ES-I3 (cell line): ENCODE results near the gene SETD7.

Experiments
- H3K36me3 ChIP-seq: 2 replicates; pipeline ENCODE4 v1.6.1; 2013; ENCODE audit warnings: mild to moderate bottlenecking, low read length, control low read depth, moderate library complexity; ENCODE audit not compliant: insufficient read depth
- H3K4me1 ChIP-seq: 2 replicates; pipeline ENCODE4 v1.6.1; 2013; ENCODE audit warnings: mild to moderate bottlenecking, control low read depth, low read length; ENCODE audit not compliant: insufficient read depth
- H3K9ac ChIP-seq: 2 replicates; pipeline ENCODE4 v1.6.1; 2013; ENCODE audit warnings: low read depth, mild to moderate bottlenecking, low read length, moderate library complexity
- H3K9me3 ChIP-seq: 2 replicates; pipeline ENCODE4 v1.6.1; 2013; ENCODE audit warnings: mild to moderate bottlenecking, low read length, moderate library complexity; ENCODE audit not compliant: control insufficient read depth, insufficient read depth

SETD7 gene

DNA sequence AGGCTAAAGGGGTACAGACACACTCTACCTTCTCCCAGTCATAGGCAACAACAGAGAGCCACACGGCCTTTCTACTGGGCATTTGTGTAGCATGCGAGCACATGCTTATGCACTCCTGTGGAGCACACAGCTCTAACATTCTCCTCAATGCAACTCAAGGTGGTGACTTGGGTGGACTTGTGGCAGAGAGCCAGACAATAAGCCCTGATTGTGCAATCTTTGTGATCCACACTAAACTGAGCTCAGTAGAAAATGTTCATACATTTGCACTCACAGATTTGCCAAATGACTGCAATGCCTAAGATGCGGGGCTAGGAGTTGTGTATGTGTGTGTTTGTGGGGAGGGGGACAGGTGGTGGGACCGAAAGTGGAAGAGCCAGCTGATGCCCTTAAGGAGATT, 31.4 kb upstream of the SETD7 start:
- H3K36me3 ChIP-seq = no peaks in the 10 kb centered on the region
- H3K9ac ChIP-seq = no peak overlapping the region
- H3K9me3 ChIP-seq = no peaks in the 10 kb centered on the region; the same call in 1 of the 2 replicates
- H3K4me1 ChIP-seq = no peaks in the 10 kb centered on the region

DNA sequence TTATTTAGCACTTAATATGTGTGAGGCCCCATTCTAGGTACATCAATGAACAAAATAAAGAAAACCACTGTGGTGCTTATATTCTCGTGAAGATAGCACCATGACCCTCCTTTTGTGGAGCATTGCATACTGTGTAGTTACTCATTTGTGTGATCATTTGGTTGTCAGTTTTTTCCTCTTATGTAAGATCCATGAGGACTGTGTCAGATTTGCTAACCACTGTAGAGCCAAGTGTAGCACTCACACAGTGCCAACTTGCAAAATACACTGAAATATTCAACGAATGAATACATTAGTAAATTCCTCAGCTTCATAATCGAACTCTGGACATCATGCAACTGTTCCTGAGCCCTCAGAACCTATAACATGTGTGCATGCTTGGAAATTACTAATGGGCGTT, 29.5 kb upstream of the SETD7 start:
- no peaks in the 10 kb centered on the region for H3K36me3 ChIP-seq
- H3K9me3 ChIP-seq = no peaks in the 10 kb centered on the region; the same call in 1 of the 2 replicates
- no peaks in the 10 kb centered on the region for H3K4me1 ChIP-seq
- no peak overlapping the region for H3K9ac ChIP-seq

- no peaks in the 10 kb centered on the region for H3K4me1 ChIP-seq
- H3K9ac ChIP-seq = no peak overlapping the region
- no peaks in the 10 kb centered on the region; the same call in 1 of the 2 replicates for H3K9me3 ChIP-seq
- no peaks in the 10 kb centered on the region for H3K36me3 ChIP-seq
These were observed 28.8 kb upstream of the SETD7 start for GRCh38 chr4:139584784-139585183.

- Histone ChIP-seq H3K9me3 (no peaks in the 10 kb centered on the region; the same call in 1 of the 2 replicates), H3K4me1 (no peaks in the 10 kb centered on the region), H3K36me3 (no peaks in the 10 kb centered on the region), H3K9ac (no peak overlapping the region)
These were observed 28.0 kb upstream of the SETD7 start for GRCh38 chr4:139584013-139584412.

- Histone ChIP-seq H3K9me3 (no peaks in the 10 kb centered on the region), H3K9ac (no peak overlapping the region), H3K36me3 (no peaks in the 10 kb centered on the region), H3K4me1 (no peaks in the 10 kb centered on the region)
These were observed 26.0 kb upstream of the SETD7 start for GRCh38 chr4:139582044-139582443.

- H3K9me3 ChIP-seq = no peaks in the 10 kb centered on the region
- no peaks in the 10 kb centered on the region for H3K36me3 ChIP-seq
- H3K9ac ChIP-seq = no peak overlapping the region
- no peaks in the 10 kb centered on the region for H3K4me1 ChIP-seq
These were observed 25.1 kb upstream of the SETD7 start for GRCh38 chr4:139581096-139581495.

DNA sequence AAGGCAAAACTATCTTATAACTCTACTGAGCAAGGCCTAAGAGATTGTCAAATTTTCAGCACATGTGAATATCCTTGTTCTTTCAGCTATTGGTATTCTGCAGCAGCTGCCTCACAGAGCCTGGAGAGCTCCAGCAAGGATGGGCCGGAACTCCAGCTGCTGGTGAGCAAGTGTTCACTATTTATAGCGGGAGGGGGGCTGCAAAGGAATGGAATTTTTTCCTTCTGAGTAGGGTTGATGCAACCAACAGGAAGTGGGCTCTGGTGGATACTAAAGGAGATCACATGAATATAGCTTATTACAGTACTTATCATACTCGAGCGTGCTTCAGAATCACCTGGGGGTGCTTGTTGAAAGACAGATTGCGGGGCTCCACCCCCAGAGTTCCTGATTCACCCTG, 20.2 kb upstream of the SETD7 start:
- Histone ChIP-seq H3K36me3 (no peaks in the 10 kb centered on the region), H3K9me3 (no peaks in the 10 kb centered on the region), H3K4me1 (no peaks in the 10 kb centered on the region), H3K9ac (no peak overlapping the region)

DNA sequence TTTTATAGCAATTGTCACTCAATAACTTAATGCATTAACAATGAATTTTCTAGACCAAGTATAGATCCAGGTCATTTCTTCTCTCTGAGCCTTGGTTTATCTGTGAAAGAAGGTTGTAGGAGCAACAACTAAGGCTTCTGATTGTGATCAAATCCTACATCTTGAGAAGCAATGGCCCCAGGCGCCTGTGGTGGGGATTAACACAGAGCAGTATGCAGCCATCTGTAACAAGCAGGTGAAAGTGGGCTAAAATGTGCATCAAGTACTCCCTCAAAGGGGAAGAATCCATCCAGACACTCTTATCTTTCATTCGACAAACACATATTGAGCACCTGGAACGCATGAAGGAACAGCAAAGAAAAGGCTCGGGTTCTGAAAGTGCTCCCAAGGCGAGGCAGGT, 19.1 kb upstream of the SETD7 start:
- Histone ChIP-seq H3K36me3 (no peaks in the 10 kb centered on the region), H3K9ac (no peak overlapping the region), H3K4me1 (no peaks in the 10 kb centered on the region), H3K9me3 (no peaks in the 10 kb centered on the region)

DNA sequence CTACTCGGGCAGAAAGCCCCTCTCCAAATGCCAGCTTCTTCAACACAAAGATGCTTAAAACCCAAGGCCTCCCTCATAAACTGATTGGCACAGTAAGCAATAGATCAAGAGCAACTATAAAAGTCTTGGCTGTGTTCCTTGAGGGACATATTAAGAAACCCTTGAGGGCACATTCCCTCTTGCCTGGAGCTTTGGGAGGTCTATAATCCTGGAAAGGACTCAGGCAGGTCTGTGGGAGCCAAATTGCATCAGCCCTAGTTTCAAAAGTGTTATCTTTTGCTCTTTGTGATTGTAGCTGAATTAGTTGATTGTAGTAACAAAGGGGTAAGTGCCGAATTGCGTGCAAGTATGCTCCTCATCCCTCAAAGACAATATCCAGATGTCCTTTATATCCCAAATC, 18.6 kb upstream of the SETD7 start:
- H3K4me1 ChIP-seq = no peaks in the 10 kb centered on the region
- no peaks in the 10 kb centered on the region for H3K9me3 ChIP-seq
- H3K9ac ChIP-seq = no peak overlapping the region
- no peaks in the 10 kb centered on the region for H3K36me3 ChIP-seq

GRCh38 chr4:139568206-139568955, 12.4 kb upstream of the SETD7 start:
- no peaks in the 10 kb centered on the region for H3K36me3 ChIP-seq
- no peaks in the 10 kb centered on the region for H3K4me1 ChIP-seq
- no peaks in the 10 kb centered on the region for H3K9me3 ChIP-seq
- H3K9ac ChIP-seq = no peak overlapping the region

GRCh38 chr4:139567159-139567870, 11.3 kb upstream of the SETD7 start:
- Histone ChIP-seq H3K9ac (no peak overlapping the region), H3K4me1 (no peaks in the 10 kb centered on the region), H3K9me3 (no peaks in the 10 kb centered on the region), H3K36me3 (no peaks in the 10 kb centered on the region)

- Histone ChIP-seq H3K9ac (no peak overlapping the region), H3K36me3 (no peaks in the 10 kb centered on the region), H3K4me1 (peaks cover 9% of the 10 kb centered on the region), H3K9me3 (no peaks in the 10 kb centered on the region)
These were observed 8.5 kb upstream of the SETD7 start for GRCh38 chr4:139564502-139564901.

- H3K4me1 ChIP-seq = peaks cover 9% of the 10 kb centered on the region
These were observed 7.5 kb upstream of the SETD7 start for GRCh38 chr4:139563515-139563914.

GRCh38 chr4:139562839-139563238, 6.8 kb upstream of the SETD7 start:
- Histone ChIP-seq H3K9me3 (no peaks in the 10 kb centered on the region), H3K4me1 (peaks cover 9% of the 10 kb centered on the region)

More at GRCh38 chr4:139563515-139563914, 7.5 kb upstream of the SETD7 start:
- Histone ChIP-seq H3K9ac (no peak overlapping the region), H3K36me3 (no peaks in the 10 kb centered on the region), H3K9me3 (no peaks in the 10 kb centered on the region)

DNA sequence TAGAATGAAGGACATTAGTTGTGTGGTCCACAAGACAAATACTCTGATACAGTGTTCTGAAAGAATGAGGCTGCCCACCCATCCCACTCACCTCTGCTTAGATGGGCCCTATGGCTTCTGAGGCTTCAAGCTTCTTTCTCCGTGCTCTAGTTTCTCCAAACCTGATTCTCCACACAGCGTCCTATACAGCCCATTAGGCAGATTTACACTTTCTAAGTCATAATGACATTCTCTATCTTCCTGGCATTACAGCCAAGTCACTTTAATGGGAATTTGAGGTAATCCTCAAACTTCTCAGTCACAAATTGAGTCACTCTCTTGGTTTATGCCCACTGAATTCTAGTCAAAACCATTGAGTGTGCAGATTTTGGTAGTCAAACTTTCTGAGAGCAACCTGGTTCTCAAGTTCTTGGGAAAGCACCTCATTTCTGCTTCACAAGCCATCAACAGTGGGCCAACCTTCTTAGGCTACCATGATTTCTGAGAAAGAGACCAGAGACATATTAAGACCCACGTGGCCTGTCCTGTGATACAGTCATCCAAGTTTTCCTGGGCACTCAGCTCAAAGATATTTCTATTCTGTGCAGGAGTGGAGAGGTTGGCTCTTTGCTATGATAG, 6.2 kb upstream of the SETD7 start:
- H3K9ac ChIP-seq = no peak overlapping the region
- no peaks in the 10 kb centered on the region for H3K9me3 ChIP-seq
- peaks cover 9% of the 10 kb centered on the region for H3K4me1 ChIP-seq
- H3K36me3 ChIP-seq = no peaks in the 10 kb centered on the region

More at GRCh38 chr4:139562839-139563238, 6.8 kb upstream of the SETD7 start:
- no peak overlapping the region for H3K9ac ChIP-seq
- H3K36me3 ChIP-seq = no peaks in the 10 kb centered on the region
